Trophoblast cell (in vitro differentiated cells and primary cell): ENCODE measurements around the gene CSF2RB.

Experiments used
- DNase-seq, 2 donors: peaks; one replicate each; pipeline ENCODE4 v3.0.0-alpha.2; 2016
- H2AFZ ChIP-seq: 2 replicates; pipeline ENCODE4 v1.6.1; 2013; ENCODE audit warnings: low read length, moderate library complexity, mild to moderate bottlenecking; ENCODE audit not compliant: insufficient read depth, poor library complexity
- H2AK5ac ChIP-seq: 2 replicates; pipeline ENCODE4 v1.6.1; 2013; ENCODE audit warnings: mild to moderate bottlenecking, low read length
- H2BK120ac ChIP-seq: 2 replicates; pipeline ENCODE4 v1.6.1; 2013; ENCODE audit warnings: low read length, mild to moderate bottlenecking, moderate library complexity; ENCODE audit not compliant: insufficient read depth, poor library complexity
- H2BK12ac ChIP-seq: 2 replicates; pipeline ENCODE4 v1.6.1; 2013; ENCODE audit warnings: mild to moderate bottlenecking, low read length, moderate library complexity
- H2BK5ac ChIP-seq: 2 replicates; pipeline ENCODE4 v1.6.1; 2013; ENCODE audit warnings: low read length, low read depth, moderate library complexity, mild to moderate bottlenecking; ENCODE audit not compliant: poor library complexity
- H3K14ac ChIP-seq: 2 replicates; pipeline ENCODE4 v1.6.1; 2013; ENCODE audit warnings: mild to moderate bottlenecking, low read length
- H3K18ac ChIP-seq: 2 replicates; pipeline ENCODE4 v1.6.1; 2013; ENCODE audit warnings: mild to moderate bottlenecking, low read length
- H3K23ac ChIP-seq: 2 replicates; pipeline ENCODE4 v1.6.1; 2013; ENCODE audit warnings: low read length
- H3K27ac ChIP-seq: 2 replicates; pipeline ENCODE4 v1.5.1; 2013; ENCODE audit warnings: low read depth, mild to moderate bottlenecking, inconsistent platforms, low read length, moderate library complexity
- H3K27me3 ChIP-seq: 2 replicates; pipeline ENCODE4 v1.6.1; 2013; ENCODE audit warnings: inconsistent platforms, mild to moderate bottlenecking, low read length, moderate library complexity; ENCODE audit not compliant: insufficient read depth
- H3K36me3 ChIP-seq, 2 experiments: 1 replicate in 1 of 2; 2 replicates in 1 of 2; pipeline ENCODE4 v1.6.1; 2013; ENCODE audit warnings: low read length in 2 of 2, mild to moderate bottlenecking in 2 of 2, moderate library complexity in 1 of 2; ENCODE audit not compliant: insufficient read depth in 2 of 2, control insufficient read depth in 1 of 2
- H3K4ac ChIP-seq: 2 replicates; pipeline ENCODE4 v1.6.1; 2013; ENCODE audit warnings: low read depth, mild to moderate bottlenecking, low read length, moderate library complexity
- H3K4me1 ChIP-seq, 2 experiments: 1 replicate in 1 of 2; 2 replicates in 1 of 2; pipeline ENCODE4 v1.6.1; 2013; ENCODE audit warnings: low read length in 2 of 2, mild to moderate bottlenecking in 2 of 2, moderate library complexity in 1 of 2; ENCODE audit not compliant: insufficient read depth in 2 of 2, control insufficient read depth in 1 of 2
- H3K4me2 ChIP-seq: 2 replicates; pipeline ENCODE4 v1.6.1; 2013; ENCODE audit warnings: inconsistent platforms, mild to moderate bottlenecking, low read length, moderate library complexity
- H3K4me3 ChIP-seq: 2 replicates; pipeline ENCODE4 v1.5.1; 2013; ENCODE audit warnings: mild to moderate bottlenecking, low read depth, low read length, inconsistent platforms
- H3K79me1 ChIP-seq: one replicate; pipeline ENCODE4 v1.6.1; 2013; ENCODE audit warnings: low read length
- H3K79me2 ChIP-seq: 2 replicates; pipeline ENCODE4 v1.6.1; 2013; ENCODE audit warnings: low read length, mild to moderate bottlenecking; ENCODE audit not compliant: control insufficient read depth, insufficient read depth, poor library complexity
- H3K9ac ChIP-seq: 2 replicates; pipeline ENCODE4 v1.6.1; 2013; ENCODE audit warnings: mild to moderate bottlenecking, low read length
- H3K9me3 ChIP-seq: 2 replicates; pipeline ENCODE4 v1.6.1; 2013; ENCODE audit warnings: low read depth, mild to moderate bottlenecking, control low read depth, inconsistent platforms, low read length; ENCODE audit not compliant: insufficient read depth
- H4K12ac ChIP-seq: 2 replicates; pipeline ENCODE4 v1.6.1; 2013; ENCODE audit warnings: low read depth, mild to moderate bottlenecking, low read length, moderate library complexity
- H4K8ac ChIP-seq: 2 replicates; pipeline ENCODE4 v1.6.1; 2013; ENCODE audit warnings: low read depth, mild to moderate bottlenecking, low read length, moderate library complexity
- H4K91ac ChIP-seq: one replicate; pipeline ENCODE4 v1.6.1; 2013; ENCODE audit warnings: low read depth, mild to moderate bottlenecking, low read length, moderate library complexity
- WGBS: extraction: QIAGEN DNeasy Blood & Tissue Kit; methylation state at CpG from one replicate; pipeline ENCODE4 v1.1.7; 2013; ENCODE audit warnings: missing lambda C conversion rate; ENCODE audit not compliant: insufficient read length, insufficient coverage; ENCODE audit errors: extremely low coverage; 5-methylcytosine and 5-hydroxymethylcytosine counted together

Gene CSF2RB

GRCh38 chr22:36914390-36914752 lies 943 bp downstream of the CSF2RB start:
- no CpG with 5 or more reads among the region's 1 CpG for WGBS
- no peak overlapping the region for H4K12ac ChIP-seq

GRCh38 chr22:36916034-36916433 lies 2.6 kb downstream of the CSF2RB start:
- Histone ChIP-seq H3K79me1 (peaks cover 20% of the 10 kb centered on the region), H4K12ac (no peak overlapping the region), H4K8ac (no peak overlapping the region), H2BK5ac (no peak overlapping the region), H3K23ac (no peak overlapping the region), H4K91ac (no peak overlapping the region), H3K4me2 (no peak overlapping the region), H2BK120ac (no peak overlapping the region), H3K36me3 (no peaks in the 10 kb centered on the region), H3K14ac (no peak overlapping the region), H3K18ac (no peak overlapping the region), H2BK12ac (no peak overlapping the region), H2AK5ac (no peak overlapping the region), H3K27ac (no peak overlapping the region), H3K9ac (no peak overlapping the region), H3K27me3 (no peaks in the 10 kb centered on the region), H3K79me2 (no peaks in the 10 kb centered on the region), H3K9me3 (no peaks in the 10 kb centered on the region), H3K4ac (no peak overlapping the region), H2AFZ (no peak overlapping the region), H3K4me1 (peaks cover 15 to 16% of the 10 kb centered on the region in 2 experiments), H3K4me3 (no peak overlapping the region)
- DNase-seq: no peak

More at GRCh38 chr22:36914390-36914752, 943 bp downstream of the CSF2RB start:
- no peak overlapping the region for H4K8ac ChIP-seq
- H3K18ac ChIP-seq: no peak overlapping the region
- H3K4me3 ChIP-seq: no peak overlapping the region
- H2BK5ac ChIP-seq: peak overlapping the region; percentile 4
- H3K27me3 ChIP-seq: no peaks in the 10 kb centered on the region
- H2BK12ac ChIP-seq: no peak overlapping the region
- peaks cover 20% of the 10 kb centered on the region for H3K79me1 ChIP-seq
- peaks cover 15 to 16% of the 10 kb centered on the region in 2 experiments for H3K4me1 ChIP-seq
- H3K23ac ChIP-seq: no peak overlapping the region
- no peak overlapping the region for H2AK5ac ChIP-seq
- H3K14ac ChIP-seq: no peak overlapping the region
- H3K9ac ChIP-seq: no peak overlapping the region
- H4K91ac ChIP-seq: peak overlapping the region; percentile 64
- peak in 1 of 2 donors; percentile 37 for DNase-seq
- no peaks in the 10 kb centered on the region for H3K79me2 ChIP-seq
- no peaks in the 10 kb centered on the region for H3K9me3 ChIP-seq
- no peak overlapping the region for H2AFZ ChIP-seq
- no peaks in the 10 kb centered on the region for H3K36me3 ChIP-seq
- H3K4me2 ChIP-seq: no peak overlapping the region
- no peak overlapping the region for H3K4ac ChIP-seq
- no peak overlapping the region for H3K27ac ChIP-seq
- peak overlapping the region; percentile 50 for H2BK120ac ChIP-seq

GRCh38 chr22:36918586-36919284 lies 5.3 kb downstream of the CSF2RB start:
- no peak overlapping the region for H3K18ac ChIP-seq
- no CpG with 5 or more reads among the region's 3 CpGs for WGBS

GRCh38 chr22:36921309-36922104 lies 8.1 kb downstream of the CSF2RB start:
- WGBS: no CpG with 5 or more reads among the region's 15 CpGs

More at GRCh38 chr22:36918586-36919284, 5.3 kb downstream of the CSF2RB start:
- no peak overlapping the region for H2AK5ac ChIP-seq
- H2BK12ac ChIP-seq: no peak overlapping the region
- H3K4me1 ChIP-seq: peaks cover 18 to 19% of the 10 kb centered on the region in 2 experiments
- H4K91ac ChIP-seq: no peak overlapping the region
- H2AFZ ChIP-seq: no peak overlapping the region
- H3K36me3 ChIP-seq: no peaks in the 10 kb centered on the region
- H4K12ac ChIP-seq: no peak overlapping the region
- H3K23ac ChIP-seq: no peak overlapping the region
- no peak overlapping the region for H3K4ac ChIP-seq
- H3K14ac ChIP-seq: no peak overlapping the region
- no peak overlapping the region for H3K4me2 ChIP-seq
- no peak overlapping the region for H3K4me3 ChIP-seq
- DNase-seq: peak in 1 of 2 donors; percentile 41
- peaks cover 3% of the 10 kb centered on the region for H3K9me3 ChIP-seq
- H3K27me3 ChIP-seq: no peaks in the 10 kb centered on the region
- H4K8ac ChIP-seq: no peak overlapping the region
- peaks cover 10% of the 10 kb centered on the region for H3K79me2 ChIP-seq
- H3K27ac ChIP-seq: no peak overlapping the region
- H3K79me1 ChIP-seq: peaks cover 24% of the 10 kb centered on the region
- H2BK5ac ChIP-seq: no peak overlapping the region
- no peak overlapping the region for H2BK120ac ChIP-seq
- no peak overlapping the region for H3K9ac ChIP-seq

More at GRCh38 chr22:36921309-36922104, 8.1 kb downstream of the CSF2RB start:
- Histone ChIP-seq H3K79me2 (peaks cover 10% of the 10 kb centered on the region), H4K8ac (peak overlapping the region; percentile 72), H3K27ac (peak overlapping the region; percentile 35), H3K4me1 (peaks cover 18 to 19% of the 10 kb centered on the region in 2 experiments), H3K9me3 (peaks cover 3% of the 10 kb centered on the region), H2AK5ac (peak overlapping the region; percentile 79), H2AFZ (no peak overlapping the region), H2BK5ac (peak overlapping the region; percentile 49), H3K4me2 (peak overlapping the region; percentile 36), H3K79me1 (peaks cover 28% of the 10 kb centered on the region), H4K91ac (peak overlapping the region; percentile 83), H2BK12ac (peak overlapping the region; percentile 77), H3K23ac (peak overlapping the region; percentile 74), H2BK120ac (peak overlapping the region; percentile 75), H3K4ac (peak overlapping the region; percentile 28), H3K9ac (no peak overlapping the region), H4K12ac (peak overlapping the region; percentile 40), H3K4me3 (no peak overlapping the region), H3K18ac (peak overlapping the region; percentile 79), H3K27me3 (no peaks in the 10 kb centered on the region), H3K14ac (peak overlapping the region; percentile 68), H3K36me3 (no peaks in the 10 kb centered on the region)
- peak; percentile 46 to 65 for DNase-seq
